Activated gamma-delta T cell treated with anti-CD3 and anti-CD28 coated beads, Interleukin-2, amount 50 U/mL, for 16 hours (primary cell): ENCODE data around the gene GID4.
A peak's percentile ranks its signal among the peaks of the same experiment; 100 is the strongest.

Source experiments
- DNase-seq: peaks from one replicate; pipeline ENCODE4 v3.0.0-alpha.2; 2020; ENCODE audit warnings: low read depth

The GID4 gene

DNA sequence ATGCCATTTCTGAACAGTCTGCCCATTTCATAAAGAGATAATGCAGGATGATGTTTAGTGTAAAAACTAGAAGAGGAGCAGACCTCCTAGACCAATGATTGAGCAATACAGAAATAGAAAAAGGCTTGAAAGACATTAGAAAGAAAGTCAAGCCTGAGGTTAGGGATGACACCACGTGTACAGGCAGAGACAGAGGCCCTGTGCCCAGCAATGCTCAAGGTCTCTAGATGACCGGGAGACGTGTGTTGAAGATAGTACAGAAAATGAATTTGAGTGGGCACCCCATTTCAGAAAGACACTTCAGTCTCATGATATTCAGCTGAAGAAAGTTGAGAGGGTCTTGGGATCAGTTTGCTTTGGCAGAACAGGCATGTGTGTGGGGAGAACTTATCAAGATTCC, 5.4 kb downstream of the GID4 start:
- no peak for DNase-seq

DNA sequence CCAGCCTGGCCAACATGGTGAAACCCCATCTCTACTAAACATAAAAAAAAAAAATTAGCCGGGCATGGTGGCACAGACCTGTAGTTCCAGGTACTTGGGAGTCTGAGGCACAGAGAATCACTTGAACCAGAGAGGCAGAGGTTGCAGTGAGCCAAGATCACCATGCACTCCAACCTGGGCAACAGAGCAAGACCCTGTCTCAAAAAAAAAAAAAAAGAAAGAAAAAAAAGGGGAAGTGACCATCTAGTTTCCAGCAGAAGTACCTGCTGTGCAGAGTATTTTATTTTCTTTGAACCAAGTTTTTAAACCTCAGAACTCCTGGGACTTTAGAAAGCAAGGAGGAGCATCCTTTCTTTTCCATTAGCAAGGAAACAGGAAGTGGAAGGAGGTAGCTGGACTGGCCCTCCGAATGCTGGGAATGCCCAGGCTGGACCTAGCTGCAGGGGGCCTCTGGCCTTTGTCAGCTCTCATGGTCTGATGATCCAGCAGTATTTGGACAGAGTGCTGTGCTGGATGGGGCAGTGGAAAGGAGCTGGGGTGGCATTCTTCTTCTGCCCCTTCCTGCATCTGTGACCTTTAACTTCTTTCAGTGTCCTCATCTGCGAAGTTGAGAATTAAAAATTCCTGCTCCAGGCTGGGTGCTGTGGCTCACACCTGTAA, 6.6 kb downstream of the GID4 start:
- DNase-seq: no peak

DNA sequence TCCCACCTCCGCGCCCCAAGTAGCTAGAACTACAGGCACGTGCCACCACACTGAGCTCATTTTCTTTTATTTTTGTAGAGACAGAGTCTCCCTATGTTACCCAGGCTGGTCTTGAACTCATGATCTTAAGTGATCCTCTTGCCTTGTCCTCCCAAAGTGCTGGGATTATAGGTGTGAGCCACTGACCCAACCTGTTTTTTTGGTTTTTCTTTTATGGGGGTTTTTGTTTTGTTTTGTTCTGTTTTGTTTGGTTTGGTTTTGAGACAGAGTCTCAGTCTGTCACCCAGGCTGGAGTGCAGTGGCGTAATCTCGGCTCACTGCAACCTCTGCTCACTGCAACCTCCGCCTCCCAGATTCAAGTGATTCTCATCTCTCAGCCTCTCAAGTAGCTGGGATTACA, 16.4 kb downstream of the GID4 start:
- DNase-seq: no peak

DNA sequence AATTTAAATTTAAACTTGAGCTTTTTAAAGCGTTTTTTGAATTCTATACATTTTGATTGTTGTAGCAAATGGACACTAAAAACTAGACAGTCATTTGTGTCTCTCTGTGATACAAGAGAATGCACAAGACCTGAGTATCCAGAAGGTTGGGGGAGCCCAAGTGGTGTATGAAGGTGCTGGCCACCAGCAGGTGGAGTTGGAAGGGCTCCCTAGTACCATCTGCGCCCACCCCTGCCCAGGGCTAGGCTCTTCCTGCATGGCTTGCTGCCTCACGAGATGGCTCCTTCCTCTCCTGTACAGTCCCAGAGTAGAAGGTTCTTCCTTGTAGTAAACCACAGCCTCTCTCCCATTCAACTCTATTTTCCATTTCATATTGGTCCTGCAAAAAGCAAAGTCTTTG, 17.0 kb downstream of the GID4 start:
- no peak for DNase-seq

DNA sequence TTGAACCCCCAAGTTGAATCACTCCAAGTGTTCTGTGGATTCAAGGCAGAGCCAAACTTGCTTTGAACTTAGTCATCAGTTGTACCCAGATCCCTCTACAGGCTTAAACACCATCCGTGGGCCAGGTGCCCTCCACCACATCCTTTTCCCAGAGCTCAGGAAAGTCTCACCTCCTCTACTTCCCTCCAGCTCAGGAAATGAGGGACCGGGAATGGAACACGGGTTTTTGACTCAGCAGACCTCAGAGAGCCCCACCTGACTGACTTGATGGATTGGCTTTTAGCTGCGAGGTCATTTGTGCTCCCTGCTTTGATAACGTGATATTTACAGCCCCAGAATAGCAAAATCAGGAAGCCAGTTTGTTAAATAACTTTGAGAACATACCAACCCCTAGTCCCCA, 20.1 kb downstream of the GID4 start:
- no peak for DNase-seq

- no peak for DNase-seq
These were observed 24.8 kb downstream of the GID4 start for GRCh38 chr17:18064053-18064452.

DNA sequence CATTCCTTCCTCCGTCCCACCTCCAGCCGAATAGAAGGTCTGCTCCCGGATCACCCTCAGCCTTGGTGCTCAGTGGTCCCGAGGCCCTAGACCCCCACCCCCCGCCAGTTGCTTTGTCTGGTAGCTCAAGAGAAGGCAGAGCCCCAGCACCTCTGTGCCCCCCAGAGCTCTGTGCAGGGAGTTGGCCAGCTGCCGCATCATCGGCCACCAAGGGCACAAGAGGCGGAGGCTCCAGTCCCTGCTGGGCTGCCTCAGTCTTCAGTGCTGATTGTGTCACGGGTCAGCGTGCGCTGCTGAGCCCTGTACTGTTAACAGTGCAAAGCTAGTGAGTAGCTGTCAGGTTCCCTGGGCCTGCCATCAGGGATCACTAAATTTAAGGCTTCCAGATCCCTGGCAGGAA, 26.3 kb downstream of the GID4 start:
- DNase-seq: no peak

GRCh38 chr17:18066866-18067265, 27.7 kb downstream of the GID4 start:
- DNase-seq: no peak

- DNase-seq: no peak
These were observed 29.9 kb downstream of the GID4 start for GRCh38 chr17:18069101-18069500.

DNA sequence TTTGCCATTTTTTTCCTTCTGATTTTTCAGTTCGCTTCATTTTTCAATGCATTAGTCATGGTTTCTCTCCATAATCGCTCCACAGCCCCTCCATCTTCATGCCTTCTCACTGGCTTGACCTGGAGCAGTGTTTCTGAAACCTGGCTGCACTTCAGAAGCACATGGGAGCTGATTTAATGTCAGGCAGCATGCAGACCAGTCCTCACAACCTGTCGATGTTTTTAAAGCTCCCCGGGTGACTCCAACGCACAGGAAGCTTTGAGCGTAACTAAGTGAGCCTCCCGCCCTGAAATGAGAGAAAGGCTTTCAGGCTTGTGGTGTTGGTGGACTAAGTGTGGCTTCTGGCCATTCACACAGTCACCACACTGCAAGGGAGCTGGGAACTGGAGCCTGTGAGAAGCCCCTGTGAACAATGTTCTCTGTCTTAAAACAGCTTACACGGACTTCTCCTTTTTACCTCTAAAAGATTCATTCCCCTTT, 31.7 kb downstream of the GID4 start:
- DNase-seq: no peak

DNA sequence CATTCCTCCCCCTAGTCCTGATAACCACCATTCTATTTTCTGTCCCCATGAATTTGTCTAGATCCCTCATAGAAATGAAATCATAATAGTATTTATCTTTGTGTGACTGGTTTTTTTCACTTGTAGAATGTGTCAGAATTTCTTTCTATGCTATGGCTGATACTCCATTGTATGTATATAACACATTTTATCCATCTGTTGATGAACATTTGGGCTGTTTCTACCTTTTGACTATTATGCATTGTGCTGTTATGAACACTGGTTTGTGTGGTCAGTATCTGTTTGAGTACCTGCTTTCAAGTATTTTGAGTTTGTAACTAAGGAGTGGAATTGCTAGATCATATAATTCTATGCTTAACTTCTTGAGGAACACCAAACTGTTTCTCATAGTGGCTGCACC, 32.5 kb downstream of the GID4 start:
- DNase-seq: no peak

DNA sequence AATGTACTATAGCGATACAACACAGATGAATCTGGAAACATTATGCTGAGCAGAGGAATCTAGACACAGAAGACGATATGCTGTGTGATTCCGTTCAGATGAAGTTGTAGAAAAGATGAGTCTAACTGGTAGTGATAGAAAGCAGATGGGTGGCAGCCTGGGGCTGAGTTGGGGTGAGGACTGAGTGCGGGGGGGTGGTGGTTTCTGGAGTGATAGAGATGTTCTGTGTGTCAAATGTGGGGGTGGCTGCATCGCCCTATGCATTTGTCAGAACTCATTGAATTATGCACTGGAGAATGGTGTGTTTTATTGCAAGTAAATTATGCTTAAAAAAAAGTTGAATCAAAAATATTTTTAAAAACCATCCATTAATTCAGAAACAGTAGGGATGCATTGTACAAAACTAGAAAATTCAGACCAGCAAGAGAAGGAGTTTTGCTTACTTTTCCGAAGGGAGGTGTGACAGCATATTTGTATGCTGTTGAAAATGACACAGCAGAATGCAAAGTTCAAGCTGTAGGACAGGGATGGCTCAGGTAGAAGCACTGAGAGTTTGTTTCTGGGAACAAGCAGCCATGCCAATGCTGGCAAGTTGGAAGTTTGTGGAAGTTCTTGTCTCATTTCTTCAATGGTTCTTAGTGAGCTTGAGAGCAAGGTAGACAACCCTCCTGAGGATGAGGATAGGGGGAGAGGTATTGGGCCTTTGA, 35.5 kb downstream of the GID4 start:
- no peak for DNase-seq

DNA sequence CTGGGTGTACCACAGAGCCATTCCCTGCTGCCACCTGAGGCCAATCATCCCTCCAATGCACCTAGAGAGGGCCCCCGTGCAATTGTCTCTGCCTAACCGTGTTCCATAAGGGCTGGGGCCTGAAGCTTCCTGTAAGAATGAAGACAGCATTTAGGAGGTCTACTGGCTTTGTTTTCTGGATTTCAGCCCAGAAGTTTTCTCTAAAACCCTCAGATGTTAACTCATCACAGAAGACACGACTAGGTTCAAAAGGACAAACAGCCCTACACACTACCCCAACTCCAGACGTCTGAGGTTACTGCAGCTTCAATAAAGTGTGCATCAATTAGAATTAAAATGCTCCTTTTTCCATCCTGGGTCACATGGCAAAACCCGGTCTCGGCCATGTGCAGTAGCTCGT, 37.7 kb downstream of the GID4 start:
- DNase-seq: no peak

DNA sequence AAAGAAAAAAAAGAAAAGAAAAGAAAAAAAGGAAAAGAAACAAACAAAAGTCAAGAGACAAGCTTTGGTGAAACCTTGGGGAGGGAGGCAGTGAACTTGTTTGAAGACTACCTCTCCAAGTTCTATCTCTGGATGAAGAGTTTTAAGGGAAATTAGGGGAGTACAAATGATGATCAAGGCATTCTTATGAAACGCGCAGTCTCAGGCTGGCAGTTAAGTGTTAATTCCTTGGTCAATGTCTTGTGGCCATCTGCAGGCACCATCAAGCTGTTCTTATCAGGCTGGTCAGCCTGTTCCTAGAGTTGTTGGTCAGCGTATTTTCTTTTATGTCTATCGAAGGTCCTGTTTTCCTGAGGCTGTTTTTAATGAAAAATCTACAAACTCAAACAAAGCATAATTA, 40.3 kb downstream of the GID4 start:
- DNase-seq: no peak

GRCh38 chr17:18084256-18084655, 45.0 kb downstream of the GID4 start:
- DNase-seq: no peak

- DNase-seq: peak; percentile 84
These were observed 48.6 kb downstream of the GID4 start, which contains the start of gene DRG2 for GRCh38 chr17:18087610-18088491. Gene DRG2 (plus strand): TSS chr17:18087948. CDS start chr17:18088024, 76 bp downstream.

GRCh38 chr17:18089613-18090012, 50.4 kb downstream of the GID4 start:
- no peak for DNase-seq

DNA sequence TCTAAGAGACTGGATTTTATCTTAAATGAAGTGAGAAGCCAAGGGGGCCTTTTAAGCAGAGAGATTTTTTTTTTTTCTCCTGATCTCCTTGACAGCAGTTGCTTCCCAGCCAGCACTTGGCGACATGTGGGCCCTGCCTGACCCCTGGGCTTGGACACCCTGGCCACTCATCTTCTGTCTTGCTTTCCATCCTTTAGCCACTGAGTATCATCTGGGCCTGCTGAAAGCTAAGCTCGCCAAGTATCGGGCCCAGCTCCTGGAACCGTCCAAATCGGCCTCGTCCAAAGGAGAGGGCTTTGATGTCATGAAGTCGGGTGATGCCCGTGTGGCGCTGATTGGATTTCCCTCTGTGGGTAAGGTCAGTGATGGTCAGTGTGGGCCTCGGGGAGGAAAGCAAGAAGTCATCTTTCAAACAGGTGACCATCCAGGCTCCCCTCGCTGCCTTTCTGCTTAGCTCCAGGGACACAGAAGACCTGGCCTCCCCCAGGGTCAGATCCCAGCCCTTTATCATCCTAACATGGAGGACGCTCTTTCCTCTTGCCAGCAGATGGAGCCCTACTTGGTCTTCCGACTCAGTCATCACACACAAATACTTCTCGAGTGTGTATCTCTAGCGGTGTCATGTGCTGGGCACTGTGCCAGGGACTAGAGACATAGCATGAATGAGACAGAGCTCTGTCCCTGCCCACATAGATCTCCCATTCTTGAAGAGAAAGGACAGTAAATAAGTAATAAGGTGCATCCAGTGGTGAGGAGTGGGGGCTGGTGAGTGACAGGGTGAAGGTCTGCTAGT, 54.6 kb downstream of the GID4 start:
- DNase-seq: no peak

DNA sequence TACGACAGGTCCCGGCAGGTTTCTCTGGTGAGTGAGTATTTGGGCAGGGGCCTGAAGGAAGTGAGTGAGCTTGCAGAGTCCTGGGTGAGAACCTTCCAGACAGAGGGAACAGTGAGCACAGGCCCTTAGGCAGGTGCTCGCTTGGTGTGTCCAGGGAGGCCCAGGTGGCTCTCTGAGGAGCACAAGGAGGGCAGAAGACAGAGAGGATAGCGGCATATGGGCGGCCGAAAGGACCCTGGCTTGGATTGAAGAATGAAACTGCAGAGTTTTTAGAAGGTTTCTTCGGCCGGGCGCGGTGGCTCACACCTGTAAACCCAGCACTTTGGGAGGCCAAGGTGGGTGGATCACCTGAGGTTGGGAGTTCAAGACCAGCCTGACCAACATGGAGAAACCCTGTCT, 55.2 kb downstream of the GID4 start:
- no peak for DNase-seq

GRCh38 chr17:18099516-18099915, 60.3 kb downstream of the GID4 start:
- DNase-seq: no peak

DNA sequence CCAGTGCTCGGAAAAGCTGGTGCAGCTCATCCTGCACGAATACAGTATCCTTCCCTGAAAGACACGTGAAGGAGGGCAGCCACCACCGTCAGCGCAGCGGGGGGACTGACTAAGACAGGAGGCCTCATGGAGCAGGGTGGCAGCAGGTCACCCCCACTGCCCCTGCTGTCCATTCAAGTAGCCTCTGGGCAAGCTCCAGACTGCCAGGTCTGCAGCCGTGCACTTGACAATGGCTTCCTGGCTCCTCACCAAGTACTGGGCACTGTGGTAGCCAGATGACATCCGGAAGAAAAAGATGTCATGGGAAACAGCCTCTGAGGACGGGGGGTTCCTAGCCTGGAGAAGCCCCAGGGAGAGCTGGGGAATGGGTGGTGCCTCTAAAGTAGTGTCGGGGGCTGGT, 61.4 kb downstream of the GID4 start:
- DNase-seq: no peak

- no peak for DNase-seq
These were observed 62.6 kb downstream of the GID4 start for GRCh38 chr17:18101828-18102227.
